Activated CD8-positive, alpha-beta memory T cell treated with anti-CD3 and anti-CD28 coated beads for 36 hours (primary cell): ENCODE results near the gene CRISP1. TPM values are rescaled to one million over a fixed set of nuclear protein-coding genes. Genes with fewer than 3 reads are reported as not detected.

Source experiments
- total RNA-seq, 2 experiments: library from RNA; stranded (reverse); gene quantifications; one replicate each; pipeline ENCODE4 v1.2.3, GENCODE V29; 2021

Gene CRISP1
- total RNA-seq, 2 experiments from 2014 or later = not detected

Other genes starting within 250 kb of the CRISP1 start
- gene RHAG, start 229.7 kb downstream of the CRISP1 start, total RNA-seq = not detected
- not detected for gene CRISP2, start 153.0 kb downstream of the CRISP1 start, total RNA-seq
- not detected for gene CRISP3, start 122.1 kb downstream of the CRISP1 start, total RNA-seq
- not detected for gene PGK2, start 79.2 kb downstream of the CRISP1 start, total RNA-seq
- not detected for gene DEFB114, start 97.6 kb upstream of the CRISP1 start, total RNA-seq
- gene DEFB113, start 103.1 kb upstream of the CRISP1 start, total RNA-seq = not detected
- not detected for gene DEFB110, start 155.5 kb upstream of the CRISP1 start, total RNA-seq
- not detected for gene DEFB112, start 183.4 kb upstream of the CRISP1 start, total RNA-seq